DOHH2 (cell line): ENCODE data around the gene LRRC4C.

Source experiments
- H3F3A ChIP-seq: fragments of 200-600 bp; sonication (generic), shearing (Covaris generic); 2 replicates; pipeline ENCODE4 v1.6.0; 2016; ENCODE audit warnings: antibody characterized with exemption, mild to moderate bottlenecking; ENCODE audit not compliant: control insufficient read depth, insufficient read depth
- H3K27ac ChIP-seq: fragments of 200-600 bp; sonication (generic); 2 replicates; pipeline ENCODE4 v1.5.1; 2014; ENCODE audit warnings: low read depth, mild to moderate bottlenecking, low read length, moderate library complexity
- H3K27me3 ChIP-seq: fragments of 200-600 bp; sonication (generic); 2 replicates; pipeline ENCODE4 v1.6.1; 2014; ENCODE audit warnings: mild to moderate bottlenecking, low read length, mixed read lengths; ENCODE audit not compliant: control insufficient read depth
- H3K36me3 ChIP-seq: fragments of 200-600 bp; sonication (generic); 2 replicates; pipeline ENCODE4 v1.6.1; 2014; ENCODE audit warnings: mild to moderate bottlenecking, low read length, moderate library complexity, mixed read lengths; ENCODE audit not compliant: control insufficient read depth
- H3K4me1 ChIP-seq: fragments of 200-600 bp; sonication (generic); 2 replicates; pipeline ENCODE4 v1.6.1; 2014; ENCODE audit warnings: mild to moderate bottlenecking, low read length, mixed read lengths; ENCODE audit not compliant: control insufficient read depth
- H3K4me2 ChIP-seq: fragments of 200-600 bp; sonication (generic); 2 replicates; pipeline ENCODE4 v1.6.0; 2014; ENCODE audit warnings: mild to moderate bottlenecking, low read length, moderate library complexity
- H3K4me3 ChIP-seq: fragments of 200-600 bp; sonication (generic); 2 replicates; pipeline ENCODE4 v1.5.1; 2014; ENCODE audit warnings: mild to moderate bottlenecking, low read length, mixed read lengths
- H3K79me2 ChIP-seq: fragments of 200-600 bp; sonication (generic); 2 replicates; pipeline ENCODE4 v1.6.1; 2014; ENCODE audit warnings: mild to moderate bottlenecking, low read length, mixed read lengths; ENCODE audit not compliant: control insufficient read depth
- H3K9me2 ChIP-seq: fragments of 200-600 bp; sonication (generic); replicated peaks from 2 replicates; pipeline ENCODE4 v1.6.1; 2014; ENCODE audit warnings: mild to moderate bottlenecking, low read length, mixed read lengths; ENCODE audit not compliant: control insufficient read depth
- H3K9me3 ChIP-seq: fragments of 200-600 bp; sonication (generic); 2 replicates; pipeline ENCODE4 v1.6.1; 2014; ENCODE audit warnings: antibody characterized with exemption, low read length, mixed read lengths; ENCODE audit not compliant: control insufficient read depth, insufficient read depth
- H4K20me1 ChIP-seq: fragments of 200-600 bp; sonication (generic); 2 replicates; pipeline ENCODE4 v1.6.0; 2014; ENCODE audit warnings: low read depth, mild to moderate bottlenecking, antibody characterized with exemption, low read length, moderate library complexity; ENCODE audit not compliant: control insufficient read depth, insufficient read depth
- EZH2phosphoT487 ChIP-seq: fragments of 200-600 bp; sonication (generic); IDR thresholded peaks from 2 replicates; pipeline ENCODE4 v1.6.1; 2017; ENCODE audit warnings: borderline replicate concordance, mild to moderate bottlenecking, antibody characterized with exemption, low read length, moderate library complexity, mixed read lengths
- TF ChIP-seq, protein P1 (sequence below): fragments of 200-600 bp; sonication (generic); IDR thresholded peaks from one replicate; pipeline ENCODE4 v1.5.1; 2014; ENCODE audit warnings: antibody characterized with exemption, mild to moderate bottlenecking, low read depth, low read length; ENCODE audit not compliant: poor library complexity, severe bottlenecking

The LRRC4C gene

DNA sequence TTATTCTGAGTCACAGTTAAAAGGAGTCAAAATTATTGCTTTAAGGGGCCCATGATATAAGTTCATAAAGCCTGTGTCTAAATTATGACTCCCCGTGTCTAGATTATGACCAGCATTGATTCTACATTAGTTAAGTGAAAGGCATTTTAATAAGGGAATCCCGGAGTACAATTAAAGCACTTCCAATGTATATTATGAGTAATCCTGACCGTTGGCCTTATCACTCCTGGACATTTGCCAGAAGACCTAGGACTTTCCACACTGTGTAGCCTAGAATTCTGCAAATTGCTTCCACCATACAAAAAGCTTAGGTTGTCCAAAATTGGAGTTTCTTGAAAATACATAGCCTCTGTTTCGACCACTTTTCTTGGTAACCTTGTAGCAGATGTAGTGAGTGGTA, 1292.6 kb downstream of the LRRC4C start:
- TF ChIP-seq, protein P1, sequence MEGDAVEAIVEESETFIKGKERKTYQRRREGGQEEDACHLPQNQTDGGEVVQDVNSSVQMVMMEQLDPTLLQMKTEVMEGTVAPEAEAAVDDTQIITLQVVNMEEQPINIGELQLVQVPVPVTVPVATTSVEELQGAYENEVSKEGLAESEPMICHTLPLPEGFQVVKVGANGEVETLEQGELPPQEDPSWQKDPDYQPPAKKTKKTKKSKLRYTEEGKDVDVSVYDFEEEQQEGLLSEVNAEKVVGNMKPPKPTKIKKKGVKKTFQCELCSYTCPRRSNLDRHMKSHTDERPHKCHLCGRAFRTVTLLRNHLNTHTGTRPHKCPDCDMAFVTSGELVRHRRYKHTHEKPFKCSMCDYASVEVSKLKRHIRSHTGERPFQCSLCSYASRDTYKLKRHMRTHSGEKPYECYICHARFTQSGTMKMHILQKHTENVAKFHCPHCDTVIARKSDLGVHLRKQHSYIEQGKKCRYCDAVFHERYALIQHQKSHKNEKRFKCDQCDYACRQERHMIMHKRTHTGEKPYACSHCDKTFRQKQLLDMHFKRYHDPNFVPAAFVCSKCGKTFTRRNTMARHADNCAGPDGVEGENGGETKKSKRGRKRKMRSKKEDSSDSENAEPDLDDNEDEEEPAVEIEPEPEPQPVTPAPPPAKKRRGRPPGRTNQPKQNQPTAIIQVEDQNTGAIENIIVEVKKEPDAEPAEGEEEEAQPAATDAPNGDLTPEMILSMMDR: no peak
- TF ChIP-seq EZH2phosphoT487: no peak
- Histone ChIP-seq H3K27me3 (no peaks in the 10 kb centered on the region), H3K27ac (no peak overlapping the region), H3K4me1 (no peaks in the 10 kb centered on the region), H3K36me3 (no peaks in the 10 kb centered on the region), H3K9me2 (no peaks in the 10 kb centered on the region), H3K4me2 (no peak overlapping the region), H4K20me1 (no peaks in the 10 kb centered on the region), H3K9me3 (no peaks in the 10 kb centered on the region), H3K4me3 (no peak overlapping the region), H3F3A (no peaks in the 10 kb centered on the region), H3K79me2 (no peaks in the 10 kb centered on the region)

DNA sequence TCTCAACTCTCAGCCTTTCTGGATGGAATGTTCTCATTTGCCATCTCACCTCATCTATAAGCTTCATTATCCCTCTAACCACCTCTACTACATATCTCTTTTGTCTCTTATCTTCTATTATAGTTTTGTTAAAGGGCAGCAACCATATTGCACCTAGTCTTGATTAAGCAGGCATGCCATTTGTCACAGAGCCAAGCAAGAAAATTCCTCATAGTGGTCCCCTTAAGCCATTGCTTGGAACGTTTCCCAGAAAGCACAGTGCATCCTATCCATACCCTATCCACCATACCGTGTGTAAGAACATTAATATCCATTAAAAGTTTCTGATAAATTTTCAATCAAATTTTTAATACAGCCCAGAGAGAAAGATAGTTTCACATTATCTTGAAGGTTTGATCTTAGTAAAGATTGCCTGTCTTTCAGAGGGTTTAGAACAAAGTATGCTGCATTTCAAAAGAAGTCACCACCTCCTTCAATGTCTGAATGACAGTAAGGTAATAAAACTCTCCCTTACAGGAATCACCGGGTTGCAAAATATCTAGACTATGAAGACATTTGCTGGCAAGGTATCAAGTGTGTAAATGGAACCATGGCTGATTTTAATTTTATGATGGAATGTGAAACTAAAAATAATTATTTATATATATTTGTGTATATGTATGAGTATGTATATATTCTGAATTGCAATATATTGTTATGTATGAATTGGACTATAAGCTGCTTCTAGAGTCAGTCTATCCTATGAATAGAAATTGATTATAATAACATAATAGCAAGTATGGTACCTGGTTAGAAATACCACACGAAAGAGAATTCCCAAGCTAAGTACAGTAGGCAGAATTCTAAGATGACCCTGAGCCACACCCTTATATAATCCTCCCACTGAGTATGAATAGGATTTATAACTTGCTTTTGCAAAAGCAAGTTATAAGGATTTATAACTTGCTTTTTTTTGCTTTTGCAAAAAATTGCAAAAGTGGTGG, 1296.3 kb downstream of the LRRC4C start:
- H4K20me1 ChIP-seq: no peaks in the 10 kb centered on the region
- no peak overlapping the region for H3K4me2 ChIP-seq
- no peaks in the 10 kb centered on the region for H3K9me3 ChIP-seq
- no peaks in the 10 kb centered on the region for H3F3A ChIP-seq
- no peaks in the 10 kb centered on the region for H3K9me2 ChIP-seq
- no peak overlapping the region for H3K27ac ChIP-seq
- H3K4me3 ChIP-seq: no peak overlapping the region
- no peaks in the 10 kb centered on the region for H3K79me2 ChIP-seq
- H3K4me1 ChIP-seq: no peaks in the 10 kb centered on the region
- no peak for TF ChIP-seq EZH2phosphoT487
- TF ChIP-seq, protein P1: no peak
- H3K27me3 ChIP-seq: no peaks in the 10 kb centered on the region
- no peaks in the 10 kb centered on the region for H3K36me3 ChIP-seq

DNA sequence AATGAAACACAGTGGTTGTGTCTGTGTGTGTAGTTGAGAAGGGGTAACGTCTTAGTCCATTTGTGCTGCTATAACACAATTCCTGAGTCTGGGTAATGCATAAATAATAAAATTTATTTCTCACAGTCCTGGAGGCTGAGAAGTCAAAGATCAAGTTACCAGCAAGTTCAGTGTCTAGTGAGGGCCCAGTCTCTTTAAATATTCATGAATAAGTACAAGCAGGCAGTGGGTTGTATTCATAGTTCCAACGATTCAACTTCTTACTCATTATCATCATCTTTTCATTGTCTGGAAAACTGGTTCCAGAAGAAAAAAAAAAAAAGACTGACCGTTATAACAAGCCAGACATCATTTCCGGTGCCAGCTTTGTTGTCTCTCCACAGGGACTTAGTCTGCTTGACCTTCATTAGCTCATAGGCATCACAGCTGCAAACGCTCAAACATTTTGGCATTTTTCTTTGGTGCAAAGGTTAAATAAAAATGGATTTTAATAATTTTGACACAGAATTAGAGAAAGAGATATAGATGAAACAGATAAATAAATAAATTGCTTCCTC, 1297.5 kb downstream of the LRRC4C start:
- Histone ChIP-seq H3K79me2 (no peaks in the 10 kb centered on the region), H3F3A (no peaks in the 10 kb centered on the region)

More for the DNA sequence above, 1297.5 kb downstream of the LRRC4C start:
- Histone ChIP-seq H3K4me2 (no peak overlapping the region), H4K20me1 (no peaks in the 10 kb centered on the region), H3K4me1 (no peaks in the 10 kb centered on the region), H3K4me3 (no peak overlapping the region), H3K36me3 (no peaks in the 10 kb centered on the region), H3K9me3 (no peaks in the 10 kb centered on the region), H3K27me3 (no peaks in the 10 kb centered on the region), H3K27ac (no peak overlapping the region), H3K9me2 (no peaks in the 10 kb centered on the region)
- TF ChIP-seq, protein P1: no peak
- TF ChIP-seq EZH2phosphoT487: no peak
